Muscle of leg (tissue), 11 donors: Measurements from ENCODE around the gene MXD4. TPM values are rescaled to one million over a fixed set of nuclear protein-coding genes. Genes with fewer than 3 reads are reported as not detected.

Experiments
- DNase-seq: peaks from one replicate; pipeline ENCODE4 v3.0.0; 2013
- H3K27ac ChIP-seq: one replicate; pipeline ENCODE4 v1.5.1; 2013; ENCODE audit warnings: mild to moderate bottlenecking, low read length, control low read depth
- H3K27me3 ChIP-seq: one replicate; pipeline ENCODE4 v1.6.1; 2013; ENCODE audit warnings: low read length; ENCODE audit not compliant: control insufficient read depth, insufficient read depth
- H3K36me3 ChIP-seq: one replicate; pipeline ENCODE4 v1.6.1; 2013; ENCODE audit warnings: low read length; ENCODE audit not compliant: control insufficient read depth, insufficient read depth
- H3K4me1 ChIP-seq: one replicate; pipeline ENCODE4 v1.6.1; 2013; ENCODE audit warnings: low read length; ENCODE audit not compliant: control insufficient read depth, insufficient read depth
- H3K4me3 ChIP-seq: one replicate; pipeline ENCODE4 v1.5.1; 2013; ENCODE audit warnings: low read length, control low read depth
- H3K9me3 ChIP-seq: replicated peaks from 2 replicates; pipeline ENCODE4 v1.6.1; 2013; ENCODE audit warnings: low read depth, low read length; ENCODE audit not compliant: control insufficient read depth
- WGBS: methylation state at CpG from one replicate; pipeline ENCODE4 v1.1.5; 2013; ENCODE audit warnings: missing lambda C conversion rate; ENCODE audit not compliant: insufficient coverage; 5-methylcytosine and 5-hydroxymethylcytosine counted together
- polyA plus RNA-seq, 8 donors: library from polyadenylated mRNA; unstranded; fragments of 120-200 nt; gene quantifications; one replicate each; pipeline versions ENCODE4 v1.2.1 to v1.2.3, GENCODE V29; 2013; ENCODE audit warnings: inconsistent platforms in 1 of 8, low replicate concordance in 1 of 8; ENCODE audit not compliant: insufficient read length in 8 of 8, insufficient read depth in 1 of 8
- total RNA-seq: library from RNA; stranded (reverse); fragments of 120-200 nt; gene quantifications from one replicate; pipeline ENCODE4 v1.2.4, GENCODE V29; 2013

Gene MXD4
- total and polyA plus RNA-seq, 9 donors, result 31.5 to 65.7 (median 59.1) TPM

DNA sequence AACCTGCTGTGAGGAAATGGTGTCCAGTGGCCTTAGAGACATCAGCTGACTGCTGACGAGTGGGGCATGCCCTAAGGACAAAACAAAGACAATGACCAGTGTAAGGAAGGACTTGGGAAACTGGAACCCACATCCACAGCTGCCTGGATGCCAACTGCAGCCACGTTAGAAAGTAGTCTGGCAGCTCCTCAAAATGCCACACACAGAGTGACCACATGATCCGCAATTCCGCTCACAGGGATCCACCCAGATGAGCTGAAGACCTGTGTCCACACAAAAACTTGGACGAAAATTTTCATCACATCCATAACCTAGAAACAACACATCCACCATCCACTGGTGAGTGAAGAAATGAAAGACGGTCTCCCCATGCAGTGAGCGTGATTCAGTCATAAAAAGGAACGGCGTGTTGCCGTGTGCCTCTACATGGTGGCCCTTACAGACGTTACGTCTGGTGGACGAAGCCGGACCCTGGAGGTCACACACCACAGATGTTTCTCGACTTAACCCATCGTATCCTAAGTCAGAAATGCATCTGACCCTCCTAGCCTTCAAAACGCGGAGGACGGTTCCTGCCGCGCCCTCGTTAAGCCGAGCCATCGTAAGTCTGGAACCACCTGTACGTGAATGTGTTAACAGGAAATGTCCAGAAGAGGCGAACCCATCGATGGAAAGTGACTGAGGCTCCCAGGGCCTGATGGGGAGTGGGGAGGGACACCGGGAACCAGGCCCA, 40.6 kb upstream of the MXD4 start:
- H3K4me3 ChIP-seq, result no peak overlapping the region
- no peak overlapping the region for H3K27ac ChIP-seq
- no peak for DNase-seq
- no peaks in the 10 kb centered on the region for H3K27me3 ChIP-seq
- peaks cover 8% of the 10 kb centered on the region for H3K9me3 ChIP-seq
- H3K4me1 ChIP-seq, result peaks cover 14% of the 10 kb centered on the region
- WGBS, result 90% methylated on average over 24 of the region's 28 CpGs
- H3K36me3 ChIP-seq, result no peaks in the 10 kb centered on the region

DNA sequence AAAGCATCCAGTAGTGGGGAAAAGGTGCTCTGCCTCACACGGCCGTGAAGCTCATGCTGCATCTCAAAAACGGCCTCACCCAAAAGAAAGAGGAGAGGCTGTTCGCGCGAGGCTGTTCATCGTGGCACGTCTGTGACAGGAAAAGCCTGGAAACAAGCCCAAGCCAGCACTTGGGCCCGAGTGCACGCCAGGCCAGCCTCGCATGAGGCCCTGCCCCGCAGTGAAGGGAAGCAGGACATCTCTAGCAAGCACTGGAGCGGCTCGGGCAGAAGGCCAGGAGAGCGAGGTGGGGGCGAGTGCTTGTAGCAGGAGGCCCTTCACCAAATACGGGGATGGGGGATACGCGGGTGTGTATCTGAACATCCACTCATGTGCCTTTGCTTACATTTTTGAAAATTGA, 39.9 kb upstream of the MXD4 start:
- DNase-seq, result no peak
- no peaks in the 10 kb centered on the region for H3K27me3 ChIP-seq
- peaks cover 15% of the 10 kb centered on the region for H3K4me1 ChIP-seq
- peaks cover 8% of the 10 kb centered on the region for H3K9me3 ChIP-seq
- no peak overlapping the region for H3K27ac ChIP-seq
- no peaks in the 10 kb centered on the region for H3K36me3 ChIP-seq
- WGBS, result 42% methylated on average over 13 of the region's 19 CpGs
- no peak overlapping the region for H3K4me3 ChIP-seq

DNA sequence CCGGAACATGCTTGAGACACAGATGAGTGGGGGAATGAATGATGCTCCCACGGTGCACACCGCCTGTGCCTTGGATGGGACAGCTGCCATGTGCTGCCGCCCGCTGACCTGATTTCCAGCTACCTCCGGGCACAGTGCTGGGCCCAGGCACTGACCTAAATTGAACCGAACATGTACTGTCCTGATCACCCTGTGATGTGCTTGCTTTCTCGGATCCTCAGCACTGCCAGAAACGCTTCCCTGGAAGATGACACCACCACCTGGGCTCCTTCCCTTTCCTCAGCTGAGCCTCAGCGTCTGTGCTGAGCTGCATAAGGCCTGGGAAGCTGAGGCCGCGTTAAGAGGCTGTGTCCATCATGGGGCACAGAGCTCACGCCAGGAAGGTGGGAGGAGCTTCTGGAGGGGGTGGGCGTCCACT, 39.3 kb upstream of the MXD4 start:
- Histone ChIP-seq H3K9me3 (peaks cover 8% of the 10 kb centered on the region), H3K4me3 (no peak overlapping the region), H3K36me3 (no peaks in the 10 kb centered on the region), H3K4me1 (peaks cover 21% of the 10 kb centered on the region), H3K27me3 (no peaks in the 10 kb centered on the region), H3K27ac (no peak overlapping the region)
- 61% methylated on average over 13 of the region's 14 CpGs for WGBS
- DNase-seq, result no peak

DNA sequence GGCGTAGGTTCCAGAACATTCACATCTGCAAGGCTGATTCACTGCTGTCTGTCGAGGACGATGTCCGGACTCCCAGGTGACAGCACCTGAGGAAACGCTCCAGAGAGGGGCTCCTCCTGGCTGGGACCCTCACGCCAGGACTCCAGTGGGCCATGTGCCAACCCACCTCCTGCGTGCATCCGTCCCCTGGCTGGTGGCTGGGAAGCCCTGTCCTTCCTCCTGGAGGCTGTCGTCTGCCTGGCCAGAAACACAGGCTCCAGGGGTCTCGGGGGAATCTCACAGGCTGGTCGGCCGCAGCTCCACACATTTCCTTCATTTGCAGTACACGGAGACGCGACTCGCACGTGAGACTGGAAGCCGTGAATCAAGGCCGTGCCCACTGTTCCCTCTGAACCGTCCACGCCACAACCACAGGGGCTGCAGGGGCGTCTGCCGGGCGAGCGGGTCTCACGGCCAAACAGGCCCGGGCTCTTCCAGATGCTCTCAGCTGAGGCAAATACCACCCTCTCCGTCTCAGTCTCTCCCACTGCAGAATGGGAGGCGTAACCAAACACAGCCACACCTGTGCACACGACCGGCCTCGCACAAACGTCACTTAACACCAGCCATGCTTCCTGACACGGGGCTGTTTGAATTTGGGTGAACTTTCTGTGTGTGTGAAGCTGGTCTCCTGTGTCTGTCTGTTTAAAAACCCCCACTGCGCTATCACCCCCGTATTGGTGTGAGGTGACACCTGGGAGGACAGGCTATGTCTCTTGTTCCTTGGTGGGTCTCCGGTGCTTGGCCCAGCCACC, 38.7 kb upstream of the MXD4 start:
- no peak overlapping the region for H3K27ac ChIP-seq
- peaks cover 8% of the 10 kb centered on the region for H3K9me3 ChIP-seq
- no peak for DNase-seq
- no peaks in the 10 kb centered on the region for H3K36me3 ChIP-seq
- 54% methylated on average over 26 of the region's 37 CpGs for WGBS
- no peak overlapping the region for H3K4me3 ChIP-seq
- H3K4me1 ChIP-seq, result peaks cover 26% of the 10 kb centered on the region
- H3K27me3 ChIP-seq, result no peaks in the 10 kb centered on the region

DNA sequence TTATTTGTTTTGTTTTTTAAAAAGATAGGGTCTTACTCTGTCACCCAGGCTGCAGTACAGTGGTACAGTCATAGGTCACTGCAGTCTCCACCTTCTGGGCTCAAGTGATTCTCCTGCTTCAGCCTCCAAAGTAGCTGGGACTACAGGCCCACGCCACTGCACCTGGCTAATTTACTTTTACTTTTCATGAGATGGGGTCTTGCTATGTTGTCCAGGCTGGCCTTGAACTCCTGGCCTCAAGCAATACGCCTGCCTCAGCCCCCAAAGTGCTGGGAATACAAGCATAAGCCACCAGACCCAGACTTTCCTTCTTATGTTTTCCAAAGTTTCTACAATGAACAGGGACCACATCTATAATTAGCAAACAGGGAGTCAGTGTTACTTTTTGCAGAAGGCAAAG, 37.9 kb upstream of the MXD4 start:
- Histone ChIP-seq H3K4me3 (no peak overlapping the region), H3K36me3 (no peaks in the 10 kb centered on the region), H3K9me3 (peaks cover 8% of the 10 kb centered on the region), H3K4me1 (peaks cover 26% of the 10 kb centered on the region), H3K27me3 (no peaks in the 10 kb centered on the region), H3K27ac (no peak overlapping the region)
- 100% methylated on average over 1 of the region's 2 CpGs for WGBS
- no peak for DNase-seq

DNA sequence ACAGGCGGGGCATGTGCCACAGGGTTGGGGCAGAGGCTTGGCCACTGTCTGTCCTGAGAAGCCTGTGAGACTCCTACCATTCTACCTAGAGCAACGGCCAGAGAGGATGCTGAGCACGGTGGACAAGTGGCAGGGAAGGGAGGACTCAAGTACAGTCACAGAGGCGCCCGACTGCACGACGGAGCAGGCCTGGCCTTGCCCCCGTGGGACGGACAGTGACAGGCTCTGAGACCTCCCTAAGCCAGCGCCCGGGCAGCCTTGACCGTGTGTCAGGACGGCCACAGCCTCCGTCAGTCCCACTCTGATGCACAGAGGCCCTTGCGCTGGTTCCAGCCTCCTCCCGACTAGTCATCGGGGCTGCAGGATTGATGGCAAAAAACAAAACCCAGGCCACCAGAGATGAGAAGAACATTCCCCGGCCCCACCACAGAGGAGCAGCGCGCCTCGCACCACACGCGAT, 36.7 kb upstream of the MXD4 start:
- Histone ChIP-seq H3K4me1 (peaks cover 26% of the 10 kb centered on the region), H3K9me3 (peaks cover 8% of the 10 kb centered on the region), H3K27ac (no peak overlapping the region), H3K36me3 (no peaks in the 10 kb centered on the region), H3K4me3 (no peak overlapping the region), H3K27me3 (no peaks in the 10 kb centered on the region)
- 67% methylated on average over 20 of the region's 23 CpGs for WGBS
- no peak for DNase-seq

DNA sequence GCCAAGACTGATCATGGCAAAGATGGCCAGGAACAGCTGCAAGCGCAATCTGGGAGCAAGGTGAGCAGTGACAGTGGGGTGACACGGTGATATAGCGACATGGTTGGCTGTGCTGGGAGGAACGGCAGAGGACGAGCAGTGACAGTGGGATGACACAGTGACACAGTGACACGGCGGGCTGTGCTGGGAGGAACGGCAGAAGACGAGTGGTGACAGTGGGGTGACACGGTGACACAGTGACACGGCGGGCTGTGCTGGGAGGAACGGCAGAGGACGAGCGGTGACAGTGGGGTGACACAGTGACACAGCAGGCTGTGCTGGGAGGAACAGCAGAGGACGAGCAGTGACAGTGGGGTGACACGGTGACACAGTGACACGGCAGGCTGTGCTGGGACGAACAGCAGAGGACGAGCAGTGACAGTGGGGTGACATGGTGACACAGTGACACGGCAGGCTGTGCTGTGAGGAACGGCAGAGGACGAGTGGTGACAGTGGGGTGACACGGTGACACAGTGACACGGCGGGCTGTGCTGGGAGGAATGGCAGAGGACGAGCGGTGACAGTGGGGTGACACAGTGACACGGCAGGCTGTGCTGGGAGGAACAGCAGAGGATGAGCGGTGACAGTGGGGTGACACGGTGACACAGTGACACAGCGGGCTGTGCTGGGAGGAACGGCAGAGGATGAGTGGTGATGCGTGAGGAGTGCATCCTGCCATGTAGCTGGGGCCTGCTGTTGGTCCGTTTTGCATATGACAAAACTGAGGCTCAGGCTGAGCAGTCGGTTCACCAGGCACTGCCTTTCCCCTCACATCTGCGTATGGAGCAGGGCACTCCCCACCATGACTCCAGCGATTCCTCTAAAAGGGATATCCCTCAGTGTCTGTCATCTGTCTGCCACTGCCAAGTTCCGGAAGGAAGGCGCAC, 36.0 kb upstream of the MXD4 start:
- Histone ChIP-seq H3K9me3 (peaks cover 7% of the 10 kb centered on the region), H3K4me1 (peaks cover 26% of the 10 kb centered on the region), H3K36me3 (no peaks in the 10 kb centered on the region), H3K27ac (no peak overlapping the region), H3K4me3 (no peak overlapping the region), H3K27me3 (no peaks in the 10 kb centered on the region)
- no peak for DNase-seq
- 89% methylated on average over 38 of the region's 40 CpGs for WGBS

DNA sequence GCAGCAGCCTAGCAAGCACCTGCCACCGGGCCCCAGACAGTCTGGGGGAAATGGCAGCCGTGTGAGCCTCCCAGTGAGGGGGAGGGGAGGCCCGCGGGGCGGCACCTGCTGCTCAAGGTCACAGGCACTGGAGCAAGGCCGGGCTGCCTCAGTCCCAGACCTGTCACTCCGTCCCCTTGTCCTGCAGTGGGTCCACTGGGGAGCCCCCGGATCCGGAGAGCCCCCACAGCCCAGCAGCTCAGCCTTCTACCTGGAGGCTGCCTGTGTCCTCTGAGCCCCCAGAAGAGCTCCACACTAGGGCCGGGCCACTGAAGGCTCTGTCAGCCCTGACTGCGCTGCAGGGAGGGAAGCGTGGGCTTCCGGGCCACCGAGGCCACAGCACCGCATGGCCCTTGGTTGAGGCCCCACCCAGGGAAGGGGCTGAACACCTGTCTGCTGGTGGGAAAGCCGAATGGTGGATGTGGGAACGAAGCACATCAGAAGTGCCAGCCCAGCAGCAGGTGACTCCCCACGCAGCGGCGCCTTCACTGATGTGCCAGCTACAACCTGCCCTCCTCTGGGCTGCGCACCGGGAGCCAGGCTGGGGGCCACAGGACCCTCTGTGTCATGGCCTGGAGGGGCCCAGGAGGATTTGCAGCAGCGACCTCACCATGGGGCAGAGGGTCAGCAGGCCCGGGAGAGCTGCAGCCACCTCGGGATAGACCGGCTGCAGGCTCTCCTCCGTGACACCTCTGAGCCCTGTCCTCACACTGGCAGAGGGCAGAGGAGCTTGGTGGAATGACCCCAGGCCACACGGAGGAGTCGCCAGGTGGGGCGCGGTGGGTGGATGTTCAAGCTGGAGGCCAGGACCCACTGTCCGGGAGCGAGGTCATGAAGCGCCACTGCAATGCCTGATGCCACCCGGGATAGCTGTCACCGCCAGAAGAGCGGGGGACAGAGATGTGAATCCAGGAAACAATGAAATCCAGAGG, 35.0 kb upstream of the MXD4 start:
- Histone ChIP-seq H3K4me3 (no peak overlapping the region), H3K27me3 (no peaks in the 10 kb centered on the region), H3K36me3 (no peaks in the 10 kb centered on the region), H3K4me1 (peaks cover 33% of the 10 kb centered on the region), H3K9me3 (no peaks in the 10 kb centered on the region), H3K27ac (no peak overlapping the region)
- no peak for DNase-seq
- 76% methylated on average over 37 of the region's 37 CpGs for WGBS

DNA sequence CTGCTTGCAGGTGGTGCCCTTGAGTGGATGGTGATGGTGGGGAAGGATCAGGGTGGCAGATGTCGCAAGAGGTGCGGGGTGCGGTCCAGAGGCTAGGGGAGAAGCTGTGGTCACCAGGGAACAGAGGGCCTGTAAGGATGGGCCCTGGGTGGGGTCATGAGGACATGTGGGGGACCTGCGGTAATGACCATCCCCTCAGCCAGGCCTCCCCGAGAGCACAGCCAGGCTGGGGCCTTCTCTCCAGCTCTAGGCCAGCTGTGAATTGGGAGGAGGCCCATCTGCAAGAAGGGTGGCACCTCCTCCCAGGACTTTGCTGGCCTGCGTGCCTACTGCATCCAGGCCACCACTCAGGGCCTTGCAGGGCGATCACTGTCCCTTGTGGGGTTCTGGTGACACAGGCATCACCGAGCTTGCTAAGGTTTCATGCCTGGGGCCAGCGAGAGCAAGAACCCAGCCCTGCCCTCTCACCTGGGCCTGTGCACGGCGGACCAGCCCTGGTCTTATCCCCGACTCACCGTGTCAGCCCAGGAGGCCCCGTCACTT, 34.1 kb upstream of the MXD4 start:
- WGBS, result 85% methylated on average over 12 of the region's 14 CpGs
- Histone ChIP-seq H3K36me3 (no peaks in the 10 kb centered on the region), H3K4me3 (no peak overlapping the region), H3K9me3 (no peaks in the 10 kb centered on the region), H3K27me3 (no peaks in the 10 kb centered on the region), H3K27ac (no peak overlapping the region), H3K4me1 (peaks cover 35% of the 10 kb centered on the region)
- no peak for DNase-seq
